AG08396 (cell line): ENCODE results near the gene ABHD15.
"Not testable (repeated sequence)": the region's sequence is repeated elsewhere in the genome, so short reads cannot be mapped to it uniquely, and the experiment has no call there.

ENCODE experiments used
- DNase-seq: peaks from one replicate; pipeline ENCODE4 v3.0.0; 2012; ENCODE audit warnings: low spot score, mixed read lengths

ABHD15 gene

DNA sequence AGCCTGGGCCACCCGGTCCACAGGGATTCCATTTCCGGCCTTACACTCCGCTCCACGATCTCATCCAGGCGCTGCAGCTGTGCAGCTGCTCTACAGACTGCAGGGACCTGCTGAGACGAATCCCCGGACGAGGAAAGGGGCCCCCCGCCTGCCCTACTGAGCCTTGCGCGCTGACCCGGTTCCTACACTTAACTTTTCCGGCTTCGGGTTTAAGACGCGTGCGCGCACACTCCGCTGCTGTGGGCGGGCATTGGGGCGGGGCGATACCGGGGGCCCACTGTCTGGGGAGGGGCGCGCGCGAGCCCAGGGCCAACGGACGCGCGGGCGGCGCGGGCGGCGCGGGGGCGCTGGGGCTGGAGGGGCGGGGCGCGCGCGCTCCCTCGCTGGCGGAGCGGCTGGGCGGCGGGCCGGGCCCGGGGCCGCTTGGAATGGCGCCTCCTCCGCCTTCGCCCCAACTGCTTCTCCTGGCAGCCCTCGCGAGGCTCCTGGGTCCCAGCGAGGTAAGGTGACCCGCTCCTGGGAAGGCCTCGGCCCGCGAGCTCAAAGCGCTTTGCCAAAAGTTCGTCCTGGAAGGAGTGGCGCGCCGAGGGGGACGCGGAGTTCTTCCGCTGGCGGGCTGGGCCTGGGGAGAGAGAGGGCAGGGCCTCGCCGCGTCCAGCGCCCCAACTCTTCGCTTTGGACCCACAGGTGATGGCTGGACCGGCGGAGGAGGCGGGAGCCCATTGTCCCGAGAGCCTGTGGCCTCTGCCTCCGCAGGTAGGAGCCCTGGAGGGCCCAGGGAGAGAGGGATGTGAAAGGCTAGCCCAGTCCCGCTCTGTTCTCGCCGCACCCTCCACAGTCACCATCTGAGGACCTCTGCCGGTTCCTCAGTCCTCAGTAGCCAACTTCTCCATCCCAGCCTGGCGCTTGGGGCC lies 1.8 kb upstream of the ABHD15 start, which contains the start of gene TP53I13:
TSS of gene TP53I13 (plus strand) at position 371 of the 914 bp plus-strand sequence. CDS start at position 429, 58 bp downstream.
- peak; percentile 87 for DNase-seq

- peak; percentile 80 for DNase-seq
Measured at GRCh38 chr17:29567554-29568330, 905 bp upstream of the ABHD15 start.

DNA sequence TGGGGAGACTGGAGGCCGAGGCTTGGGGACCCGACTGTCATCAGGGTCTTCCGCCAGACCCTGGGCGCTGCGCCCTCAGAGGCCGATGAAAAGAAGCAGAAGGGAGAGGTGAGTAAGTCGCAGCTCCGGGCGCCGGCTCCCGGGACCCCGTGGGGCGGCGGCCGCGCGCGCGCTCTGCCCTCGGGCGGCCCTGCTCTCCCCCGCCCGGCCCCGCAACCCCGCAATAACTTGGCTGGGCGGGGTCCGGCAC lies 392 bp upstream of the ABHD15 start:
- peak; percentile 46 for DNase-seq

GRCh38 chr17:29565643-29566472 lies 979 bp downstream of the ABHD15 start:
- DNase-seq, result peak; percentile 3

DNA sequence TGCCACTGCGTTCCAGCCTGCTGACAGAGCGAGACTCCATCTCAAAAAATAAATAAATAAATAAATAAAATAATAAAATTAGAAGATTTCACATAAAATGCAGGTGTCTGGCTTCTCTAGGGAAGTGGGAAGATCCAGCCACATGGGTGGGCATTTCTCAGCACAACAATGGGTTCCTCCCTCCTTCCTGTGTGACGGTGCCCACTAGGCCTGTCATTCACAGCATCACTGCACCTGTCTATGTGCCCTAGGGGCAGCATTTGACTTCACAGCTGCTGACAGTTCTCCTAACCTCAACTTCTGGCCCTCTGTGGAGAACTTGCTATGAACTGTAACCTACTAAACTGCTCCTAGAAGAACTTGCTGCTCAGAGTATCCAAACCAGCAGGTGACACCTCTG lies 3.0 kb downstream of the ABHD15 start:
- no peak for DNase-seq

DNA sequence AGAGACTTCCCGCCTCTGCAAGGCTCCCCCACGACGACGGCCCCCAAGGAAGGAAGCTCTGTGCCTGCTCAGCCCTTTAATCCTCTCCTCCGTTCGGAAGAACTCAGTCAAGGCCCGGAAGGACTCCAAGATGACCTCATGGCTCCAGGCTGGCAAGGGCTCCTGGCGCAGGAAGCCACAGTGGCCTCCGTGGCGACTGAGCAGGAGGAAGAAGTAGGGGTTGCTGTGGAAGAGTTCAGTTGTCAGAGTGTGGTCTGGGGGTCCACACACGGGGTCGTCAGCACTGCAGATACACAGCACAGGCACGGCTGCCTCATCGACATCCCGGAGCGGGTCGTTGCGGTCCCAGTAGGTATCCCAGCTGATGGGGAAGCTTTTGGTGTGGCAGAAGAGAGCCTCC lies 4.2 kb downstream of the ABHD15 start:
- no peak for DNase-seq

- DNase-seq, result peak; percentile 5
Measured at GRCh38 chr17:29561554-29562517, 5.0 kb downstream of the ABHD15 start.

DNA sequence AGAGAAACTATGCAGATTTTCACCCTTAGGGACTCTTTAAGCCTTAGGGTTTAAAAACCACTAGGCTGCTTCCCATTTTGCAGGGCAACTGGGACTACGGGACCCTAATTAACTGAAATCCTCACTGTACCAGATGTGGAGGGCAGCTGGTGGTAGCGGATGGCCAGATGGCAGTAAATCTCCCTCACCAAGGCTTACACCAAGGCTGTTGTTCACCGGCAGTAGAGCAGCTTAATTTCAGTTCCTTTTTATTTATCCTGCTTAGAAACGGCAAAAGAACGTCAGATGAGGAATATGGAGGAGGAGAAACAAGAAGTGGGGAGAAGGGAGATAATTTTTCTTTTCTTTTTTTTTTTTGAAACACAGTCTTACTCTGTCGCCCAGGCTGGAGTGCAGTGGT lies 6.5 kb downstream of the ABHD15 start:
- no peak for DNase-seq

DNA sequence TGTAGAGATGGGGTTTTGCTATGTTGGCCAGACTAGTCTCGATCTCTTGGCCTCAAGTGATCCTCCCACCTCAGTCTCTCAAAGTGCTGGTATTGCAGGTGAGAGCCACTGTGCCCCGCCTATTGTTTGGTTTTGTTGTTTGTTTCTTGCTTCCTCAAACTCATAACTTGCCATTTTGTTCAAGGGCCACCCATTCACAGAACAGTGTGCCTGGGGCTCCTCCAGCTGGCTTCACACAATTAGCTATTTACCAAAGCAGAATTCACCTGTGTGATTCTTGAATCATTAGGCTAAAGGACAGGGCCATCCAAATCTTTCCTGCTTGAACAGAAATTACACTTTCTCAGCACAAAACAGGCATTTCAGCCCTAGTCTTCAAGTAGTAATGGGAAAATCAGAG lies 7.2 kb downstream of the ABHD15 start:
- DNase-seq, result no peak

DNA sequence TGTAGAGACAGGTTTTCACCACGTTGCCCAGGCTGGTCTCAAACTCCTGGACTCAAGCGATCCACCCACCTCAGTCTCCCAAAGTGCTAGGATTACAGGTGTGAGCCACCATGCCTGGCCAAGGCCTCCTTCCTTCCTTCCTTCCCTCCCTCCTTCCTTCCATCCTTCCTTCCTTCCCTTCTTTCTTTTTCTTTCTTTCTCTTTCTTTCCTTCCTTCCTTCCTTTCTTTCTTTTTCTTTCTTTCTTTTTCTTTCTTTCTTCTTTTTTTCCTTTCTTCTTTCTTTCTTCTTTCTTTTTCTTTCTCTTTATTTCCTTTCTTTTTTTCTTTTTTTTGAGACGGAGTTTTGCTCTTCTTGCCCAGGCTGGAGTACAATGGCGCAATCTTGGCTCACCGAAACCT lies 8.7 kb downstream of the ABHD15 start:
- DNase-seq, result not testable (repeated sequence)

GRCh38 chr17:29557739-29558116 lies 9.1 kb downstream of the ABHD15 start:
- no peak for DNase-seq

DNA sequence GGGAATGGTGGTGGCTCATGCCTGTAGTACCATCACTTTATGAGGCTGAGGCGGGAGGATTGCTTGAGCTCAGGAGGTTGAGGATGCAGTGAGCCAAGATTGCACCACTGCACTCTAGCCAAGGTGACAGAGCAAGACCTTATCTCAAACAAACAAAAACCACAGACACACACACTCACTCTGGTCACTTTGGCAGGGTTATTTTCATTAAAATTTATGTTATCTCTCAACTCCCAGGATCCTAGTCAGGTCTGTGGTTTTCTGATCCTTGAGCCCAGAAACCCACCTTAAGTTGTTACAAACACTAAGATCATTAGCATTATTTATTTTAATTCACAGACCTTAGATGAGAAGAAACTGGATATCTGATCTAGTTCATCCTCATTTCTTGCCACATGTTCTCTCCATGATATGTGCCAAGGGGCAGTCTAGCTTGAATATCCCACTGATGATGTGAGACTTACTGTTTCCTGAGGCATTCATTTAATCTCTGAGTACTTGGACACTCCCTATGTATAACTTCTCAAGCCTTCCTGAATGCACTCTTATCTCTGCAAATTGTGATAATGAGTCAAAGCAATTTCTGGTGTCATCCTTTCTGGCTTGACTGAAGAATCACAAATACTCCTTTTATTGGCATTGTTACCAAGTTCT lies 9.6 kb downstream of the ABHD15 start:
- peak; percentile 27 for DNase-seq

- no peak for DNase-seq
Measured at GRCh38 chr17:29555840-29556239, 11.0 kb downstream of the ABHD15 start.

GRCh38 chr17:29549177-29549923 lies 17.5 kb downstream of the ABHD15 start:
- no peak for DNase-seq

- no peak for DNase-seq
Measured at GRCh38 chr17:29546830-29547229, 20.0 kb downstream of the ABHD15 start.

GRCh38 chr17:29546085-29546484 lies 20.8 kb downstream of the ABHD15 start:
- DNase-seq, result no peak

- no peak for DNase-seq
Measured at GRCh38 chr17:29544066-29544465, 22.8 kb downstream of the ABHD15 start.

DNA sequence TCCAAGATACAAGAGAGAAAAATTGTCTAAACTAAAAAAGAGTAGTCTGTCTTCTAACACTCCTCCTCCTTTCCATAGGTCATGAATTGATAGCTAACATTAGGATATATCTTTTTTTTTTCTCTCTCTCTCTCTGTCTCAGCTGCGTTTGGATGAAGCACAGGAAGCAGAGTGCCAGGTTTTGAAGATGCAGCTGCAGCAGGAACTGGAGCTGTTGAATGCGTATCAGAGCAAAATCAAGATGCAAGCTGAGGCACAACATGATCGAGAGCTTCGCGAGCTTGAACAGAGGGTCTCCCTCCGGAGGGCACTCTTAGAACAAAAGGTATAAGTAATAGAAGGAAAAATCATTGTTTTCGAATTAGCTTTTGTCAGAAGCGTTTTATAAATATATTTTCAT lies 32.9 kb downstream of the ABHD15 start:
- DNase-seq, result no peak

GRCh38 chr17:29526322-29526721 lies 40.5 kb downstream of the ABHD15 start:
- DNase-seq, result no peak

DNA sequence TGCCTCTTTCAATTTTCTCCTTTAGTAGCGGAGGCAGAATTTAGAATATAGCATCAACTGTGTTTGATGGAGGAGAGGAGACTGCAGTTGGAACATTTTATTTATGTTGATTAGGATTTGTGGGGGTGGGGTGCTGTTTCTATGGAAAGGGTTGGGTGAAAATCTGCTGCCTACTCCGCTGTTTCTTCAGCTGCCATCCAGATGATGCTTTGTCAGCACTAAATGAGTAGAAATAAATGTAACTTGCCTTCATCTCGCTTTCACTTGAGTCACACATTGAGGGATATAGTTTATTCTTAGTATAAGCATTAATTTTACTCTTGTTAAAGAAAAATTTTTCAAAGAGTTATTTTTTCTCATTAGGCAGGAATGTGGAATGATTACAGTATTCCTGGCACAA lies 42.1 kb downstream of the ABHD15 start:
- DNase-seq, result no peak
